ENCODE results near the gene SMC6.

DNA sequence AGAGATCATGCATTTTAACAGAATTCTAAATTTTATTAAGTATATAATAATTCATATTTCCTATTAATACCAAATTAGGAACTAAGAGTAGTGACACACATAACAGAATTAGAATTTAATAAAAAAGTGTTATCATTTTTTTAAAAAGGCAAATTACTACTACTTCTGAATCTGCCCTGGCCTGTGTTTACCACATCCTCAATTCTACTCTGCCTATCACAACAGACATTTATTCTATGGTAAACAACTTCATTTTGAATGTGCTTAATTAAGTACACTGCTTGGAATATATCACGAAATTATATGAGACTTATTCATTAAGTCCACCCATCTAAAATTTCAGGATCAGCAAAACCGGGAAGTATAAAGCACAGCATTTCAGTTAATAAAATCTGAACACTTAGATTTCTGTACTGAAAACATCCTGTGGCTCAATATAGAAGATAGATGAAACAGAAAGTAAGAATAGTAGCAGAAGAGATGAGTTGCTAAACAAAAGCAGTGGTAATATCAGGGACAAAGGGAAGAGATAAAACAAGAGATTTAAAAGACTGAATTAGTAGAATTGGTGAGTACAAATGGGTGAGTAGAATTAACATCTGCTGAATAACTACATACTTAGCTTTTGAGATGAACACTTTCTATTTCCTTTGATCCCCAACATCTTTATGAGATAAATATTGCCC, 3.7 kb downstream of the SMC6 start:
- TF ChIP-seq, protein P1, sequence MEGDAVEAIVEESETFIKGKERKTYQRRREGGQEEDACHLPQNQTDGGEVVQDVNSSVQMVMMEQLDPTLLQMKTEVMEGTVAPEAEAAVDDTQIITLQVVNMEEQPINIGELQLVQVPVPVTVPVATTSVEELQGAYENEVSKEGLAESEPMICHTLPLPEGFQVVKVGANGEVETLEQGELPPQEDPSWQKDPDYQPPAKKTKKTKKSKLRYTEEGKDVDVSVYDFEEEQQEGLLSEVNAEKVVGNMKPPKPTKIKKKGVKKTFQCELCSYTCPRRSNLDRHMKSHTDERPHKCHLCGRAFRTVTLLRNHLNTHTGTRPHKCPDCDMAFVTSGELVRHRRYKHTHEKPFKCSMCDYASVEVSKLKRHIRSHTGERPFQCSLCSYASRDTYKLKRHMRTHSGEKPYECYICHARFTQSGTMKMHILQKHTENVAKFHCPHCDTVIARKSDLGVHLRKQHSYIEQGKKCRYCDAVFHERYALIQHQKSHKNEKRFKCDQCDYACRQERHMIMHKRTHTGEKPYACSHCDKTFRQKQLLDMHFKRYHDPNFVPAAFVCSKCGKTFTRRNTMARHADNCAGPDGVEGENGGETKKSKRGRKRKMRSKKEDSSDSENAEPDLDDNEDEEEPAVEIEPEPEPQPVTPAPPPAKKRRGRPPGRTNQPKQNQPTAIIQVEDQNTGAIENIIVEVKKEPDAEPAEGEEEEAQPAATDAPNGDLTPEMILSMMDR (IDR thresholded peaks at IDR 0.05), result no peak
- TF ChIP-seq POLR2A (IDR thresholded peaks at IDR 0.05), result no peak

Measured in prostate gland (tissue), 2 donors.